GM12874 (cell line): ENCODE measurements around the gene GNAZ.

Source experiments
- CTCF ChIP-seq: IDR thresholded peaks from 2 replicates; pipeline ENCODE4 v1.5.1; 2011; ENCODE audit warnings: low read depth, mild to moderate bottlenecking, control low read depth, low read length, moderate library complexity; ENCODE audit not compliant: insufficient read depth

Gene GNAZ

GRCh38 chr22:23090457-23090835, 20.1 kb downstream of the GNAZ start:
- TF ChIP-seq CTCF: no peak

DNA sequence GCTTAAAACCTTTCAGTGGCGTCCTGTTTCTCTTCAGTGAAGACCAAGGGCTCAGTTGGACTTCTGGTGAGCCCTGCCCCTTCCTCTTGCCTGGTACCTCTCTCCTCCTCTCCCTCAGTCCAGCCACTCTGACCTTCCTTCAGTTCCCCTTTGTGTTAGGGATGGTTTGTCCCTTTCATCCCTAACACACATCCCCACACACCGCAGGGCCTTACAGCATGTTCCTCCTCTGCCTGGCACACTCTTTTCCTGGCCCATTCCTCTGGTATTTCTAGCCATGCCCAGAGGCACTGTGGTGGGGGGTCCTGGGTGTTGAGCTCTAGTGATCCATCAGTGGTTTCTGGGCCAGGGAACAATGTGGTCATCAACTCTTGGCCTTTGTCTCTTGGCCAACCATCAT, 21.4 kb downstream of the GNAZ start:
- no peak for TF ChIP-seq CTCF

DNA sequence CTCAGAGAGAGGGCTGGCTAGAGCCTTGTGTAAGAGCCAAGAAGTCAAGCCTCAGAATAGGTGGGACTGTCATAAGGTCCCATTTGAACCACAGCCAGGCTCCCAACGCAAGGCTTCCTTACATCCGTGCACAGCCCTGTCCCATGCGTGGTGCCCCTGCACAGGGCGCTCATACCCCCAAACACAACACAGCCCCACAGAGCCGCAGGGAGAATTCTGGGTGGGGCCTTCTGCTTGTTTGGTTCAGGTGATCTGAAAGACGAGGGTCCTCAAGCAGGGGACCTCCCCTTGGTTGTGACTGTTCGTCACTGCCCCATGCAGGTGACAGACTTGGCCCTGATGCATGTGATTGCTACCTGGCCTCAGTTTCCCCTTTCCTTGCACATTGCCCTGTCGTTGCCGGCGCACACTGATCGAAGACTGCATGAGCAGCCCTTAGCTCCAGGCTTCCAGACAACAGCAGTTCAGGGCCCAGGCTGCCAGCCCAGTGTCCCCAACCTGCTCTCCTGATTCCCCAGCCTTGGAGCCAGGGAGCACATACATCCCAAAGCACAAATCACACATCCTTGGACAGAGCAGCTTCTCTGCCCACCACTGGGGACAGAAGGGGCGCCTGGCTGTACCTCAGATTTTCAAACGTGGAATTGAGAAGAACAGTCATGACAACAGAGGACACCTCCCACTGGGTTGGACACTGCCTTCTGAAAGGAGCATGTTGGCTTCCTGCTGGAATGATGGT, 22.1 kb downstream of the GNAZ start:
- TF ChIP-seq CTCF: no peak

DNA sequence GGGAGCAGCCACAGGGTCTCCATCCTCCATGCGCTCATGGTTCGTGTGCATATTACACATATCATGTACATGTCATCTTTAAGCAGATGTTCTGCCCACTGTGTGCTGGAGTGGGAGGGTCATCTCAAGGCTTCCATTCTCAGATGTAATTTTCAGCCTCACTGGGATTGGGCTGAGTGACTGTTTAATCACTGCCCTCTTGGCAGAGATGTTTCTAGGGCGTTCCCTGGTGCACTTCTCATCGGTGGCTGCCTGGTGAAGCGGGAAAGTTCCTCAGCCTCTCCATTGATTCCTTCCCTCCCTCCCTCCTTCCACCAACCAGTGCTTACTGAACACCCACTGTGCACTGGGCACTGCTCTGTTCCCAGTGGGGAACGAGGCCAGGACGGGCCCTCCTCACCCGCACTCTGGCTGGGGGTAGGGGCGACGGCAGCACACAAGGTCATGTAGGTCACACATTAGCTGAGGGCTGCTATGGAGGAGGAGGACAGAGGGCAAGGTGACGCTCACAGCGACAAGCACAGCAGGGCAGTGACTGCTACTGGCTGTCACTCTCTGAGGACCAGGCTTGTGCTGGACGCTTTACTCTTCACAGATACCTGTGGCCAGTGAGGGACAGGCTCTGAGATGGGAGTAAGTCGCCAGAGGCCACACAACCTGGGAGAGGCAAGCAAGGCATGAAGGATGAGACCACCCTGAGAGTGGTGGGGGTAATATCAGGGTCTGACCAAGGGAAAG, 22.9 kb downstream of the GNAZ start:
- TF ChIP-seq CTCF: no peak

- no peak for TF ChIP-seq CTCF
Observed at GRCh38 chr22:23094260-23094659, 23.9 kb downstream of the GNAZ start.

GRCh38 chr22:23094695-23095681, 24.7 kb downstream of the GNAZ start:
- TF ChIP-seq CTCF: no peak
